ENCODE data around the gene ZNF215.

- TF ChIP-seq, protein P1, sequence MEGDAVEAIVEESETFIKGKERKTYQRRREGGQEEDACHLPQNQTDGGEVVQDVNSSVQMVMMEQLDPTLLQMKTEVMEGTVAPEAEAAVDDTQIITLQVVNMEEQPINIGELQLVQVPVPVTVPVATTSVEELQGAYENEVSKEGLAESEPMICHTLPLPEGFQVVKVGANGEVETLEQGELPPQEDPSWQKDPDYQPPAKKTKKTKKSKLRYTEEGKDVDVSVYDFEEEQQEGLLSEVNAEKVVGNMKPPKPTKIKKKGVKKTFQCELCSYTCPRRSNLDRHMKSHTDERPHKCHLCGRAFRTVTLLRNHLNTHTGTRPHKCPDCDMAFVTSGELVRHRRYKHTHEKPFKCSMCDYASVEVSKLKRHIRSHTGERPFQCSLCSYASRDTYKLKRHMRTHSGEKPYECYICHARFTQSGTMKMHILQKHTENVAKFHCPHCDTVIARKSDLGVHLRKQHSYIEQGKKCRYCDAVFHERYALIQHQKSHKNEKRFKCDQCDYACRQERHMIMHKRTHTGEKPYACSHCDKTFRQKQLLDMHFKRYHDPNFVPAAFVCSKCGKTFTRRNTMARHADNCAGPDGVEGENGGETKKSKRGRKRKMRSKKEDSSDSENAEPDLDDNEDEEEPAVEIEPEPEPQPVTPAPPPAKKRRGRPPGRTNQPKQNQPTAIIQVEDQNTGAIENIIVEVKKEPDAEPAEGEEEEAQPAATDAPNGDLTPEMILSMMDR (IDR thresholded peaks at IDR 0.05), result no peak
- TF ChIP-seq POLR2A (IDR thresholded peaks at IDR 0.05), result no peak
Measured at GRCh38 chr11:6888830-6889229, 37.4 kb upstream of the ZNF215 start.
